DOHH2 (cell line): Measurements from ENCODE around the gene PALLD.

Source experiments
- H3F3A ChIP-seq: fragments of 200-600 bp; sonication (generic), shearing (Covaris generic); 2 replicates; pipeline ENCODE4 v1.6.0; 2016; ENCODE audit warnings: antibody characterized with exemption, mild to moderate bottlenecking; ENCODE audit not compliant: control insufficient read depth, insufficient read depth
- H3K27ac ChIP-seq: fragments of 200-600 bp; sonication (generic); 2 replicates; pipeline ENCODE4 v1.5.1; 2014; ENCODE audit warnings: low read depth, mild to moderate bottlenecking, low read length, moderate library complexity
- H3K27me3 ChIP-seq: fragments of 200-600 bp; sonication (generic); 2 replicates; pipeline ENCODE4 v1.6.1; 2014; ENCODE audit warnings: mild to moderate bottlenecking, low read length, mixed read lengths; ENCODE audit not compliant: control insufficient read depth
- H3K36me3 ChIP-seq: fragments of 200-600 bp; sonication (generic); 2 replicates; pipeline ENCODE4 v1.6.1; 2014; ENCODE audit warnings: mild to moderate bottlenecking, low read length, moderate library complexity, mixed read lengths; ENCODE audit not compliant: control insufficient read depth
- H3K4me1 ChIP-seq: fragments of 200-600 bp; sonication (generic); 2 replicates; pipeline ENCODE4 v1.6.1; 2014; ENCODE audit warnings: mild to moderate bottlenecking, low read length, mixed read lengths; ENCODE audit not compliant: control insufficient read depth
- H3K4me2 ChIP-seq: fragments of 200-600 bp; sonication (generic); 2 replicates; pipeline ENCODE4 v1.6.0; 2014; ENCODE audit warnings: mild to moderate bottlenecking, low read length, moderate library complexity
- H3K4me3 ChIP-seq: fragments of 200-600 bp; sonication (generic); 2 replicates; pipeline ENCODE4 v1.5.1; 2014; ENCODE audit warnings: mild to moderate bottlenecking, low read length, mixed read lengths
- H3K79me2 ChIP-seq: fragments of 200-600 bp; sonication (generic); 2 replicates; pipeline ENCODE4 v1.6.1; 2014; ENCODE audit warnings: mild to moderate bottlenecking, low read length, mixed read lengths; ENCODE audit not compliant: control insufficient read depth
- H3K9me2 ChIP-seq: fragments of 200-600 bp; sonication (generic); replicated peaks from 2 replicates; pipeline ENCODE4 v1.6.1; 2014; ENCODE audit warnings: mild to moderate bottlenecking, low read length, mixed read lengths; ENCODE audit not compliant: control insufficient read depth
- H3K9me3 ChIP-seq: fragments of 200-600 bp; sonication (generic); 2 replicates; pipeline ENCODE4 v1.6.1; 2014; ENCODE audit warnings: antibody characterized with exemption, low read length, mixed read lengths; ENCODE audit not compliant: control insufficient read depth, insufficient read depth
- H4K20me1 ChIP-seq: fragments of 200-600 bp; sonication (generic); 2 replicates; pipeline ENCODE4 v1.6.0; 2014; ENCODE audit warnings: low read depth, mild to moderate bottlenecking, antibody characterized with exemption, low read length, moderate library complexity; ENCODE audit not compliant: control insufficient read depth, insufficient read depth
- EZH2phosphoT487 ChIP-seq: fragments of 200-600 bp; sonication (generic); IDR thresholded peaks from 2 replicates; pipeline ENCODE4 v1.6.1; 2017; ENCODE audit warnings: borderline replicate concordance, mild to moderate bottlenecking, antibody characterized with exemption, low read length, moderate library complexity, mixed read lengths
- TF ChIP-seq, protein P1 (sequence below): fragments of 200-600 bp; sonication (generic); IDR thresholded peaks from one replicate; pipeline ENCODE4 v1.5.1; 2014; ENCODE audit warnings: antibody characterized with exemption, mild to moderate bottlenecking, low read depth, low read length; ENCODE audit not compliant: poor library complexity, severe bottlenecking

Gene PALLD

DNA sequence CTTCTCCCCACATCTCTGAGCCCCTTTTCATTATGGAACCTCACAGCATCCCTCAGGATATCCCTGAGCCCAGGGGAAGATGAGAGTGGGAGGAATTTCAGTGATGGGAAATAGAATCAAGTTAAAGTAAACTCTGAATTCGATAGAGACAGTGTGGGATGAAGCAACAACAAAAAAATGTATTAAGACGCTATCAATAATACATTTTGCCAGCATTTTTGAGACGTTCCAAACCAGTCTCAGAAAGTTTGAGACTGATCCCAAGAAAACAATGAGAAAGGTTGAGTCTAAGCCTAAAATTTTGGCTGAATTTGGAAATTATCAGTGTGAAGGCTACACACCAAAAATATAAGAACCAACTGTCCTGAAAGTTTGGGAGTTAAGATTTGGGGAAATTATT, 317.0 kb downstream of the PALLD start:
- TF ChIP-seq EZH2phosphoT487, result no peak
- TF ChIP-seq, protein P1, sequence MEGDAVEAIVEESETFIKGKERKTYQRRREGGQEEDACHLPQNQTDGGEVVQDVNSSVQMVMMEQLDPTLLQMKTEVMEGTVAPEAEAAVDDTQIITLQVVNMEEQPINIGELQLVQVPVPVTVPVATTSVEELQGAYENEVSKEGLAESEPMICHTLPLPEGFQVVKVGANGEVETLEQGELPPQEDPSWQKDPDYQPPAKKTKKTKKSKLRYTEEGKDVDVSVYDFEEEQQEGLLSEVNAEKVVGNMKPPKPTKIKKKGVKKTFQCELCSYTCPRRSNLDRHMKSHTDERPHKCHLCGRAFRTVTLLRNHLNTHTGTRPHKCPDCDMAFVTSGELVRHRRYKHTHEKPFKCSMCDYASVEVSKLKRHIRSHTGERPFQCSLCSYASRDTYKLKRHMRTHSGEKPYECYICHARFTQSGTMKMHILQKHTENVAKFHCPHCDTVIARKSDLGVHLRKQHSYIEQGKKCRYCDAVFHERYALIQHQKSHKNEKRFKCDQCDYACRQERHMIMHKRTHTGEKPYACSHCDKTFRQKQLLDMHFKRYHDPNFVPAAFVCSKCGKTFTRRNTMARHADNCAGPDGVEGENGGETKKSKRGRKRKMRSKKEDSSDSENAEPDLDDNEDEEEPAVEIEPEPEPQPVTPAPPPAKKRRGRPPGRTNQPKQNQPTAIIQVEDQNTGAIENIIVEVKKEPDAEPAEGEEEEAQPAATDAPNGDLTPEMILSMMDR, result no peak
- Histone ChIP-seq H3K4me3 (no peak overlapping the region), H3K79me2 (no peaks in the 10 kb centered on the region), H3K9me2 (no peaks in the 10 kb centered on the region), H3K4me2 (no peak overlapping the region), H3K9me3 (no peaks in the 10 kb centered on the region), H3K27ac (no peak overlapping the region), H3K36me3 (no peaks in the 10 kb centered on the region), H3K27me3 (peaks cover 13% of the 10 kb centered on the region), H3F3A (no peaks in the 10 kb centered on the region), H3K4me1 (no peaks in the 10 kb centered on the region), H4K20me1 (no peaks in the 10 kb centered on the region)

DNA sequence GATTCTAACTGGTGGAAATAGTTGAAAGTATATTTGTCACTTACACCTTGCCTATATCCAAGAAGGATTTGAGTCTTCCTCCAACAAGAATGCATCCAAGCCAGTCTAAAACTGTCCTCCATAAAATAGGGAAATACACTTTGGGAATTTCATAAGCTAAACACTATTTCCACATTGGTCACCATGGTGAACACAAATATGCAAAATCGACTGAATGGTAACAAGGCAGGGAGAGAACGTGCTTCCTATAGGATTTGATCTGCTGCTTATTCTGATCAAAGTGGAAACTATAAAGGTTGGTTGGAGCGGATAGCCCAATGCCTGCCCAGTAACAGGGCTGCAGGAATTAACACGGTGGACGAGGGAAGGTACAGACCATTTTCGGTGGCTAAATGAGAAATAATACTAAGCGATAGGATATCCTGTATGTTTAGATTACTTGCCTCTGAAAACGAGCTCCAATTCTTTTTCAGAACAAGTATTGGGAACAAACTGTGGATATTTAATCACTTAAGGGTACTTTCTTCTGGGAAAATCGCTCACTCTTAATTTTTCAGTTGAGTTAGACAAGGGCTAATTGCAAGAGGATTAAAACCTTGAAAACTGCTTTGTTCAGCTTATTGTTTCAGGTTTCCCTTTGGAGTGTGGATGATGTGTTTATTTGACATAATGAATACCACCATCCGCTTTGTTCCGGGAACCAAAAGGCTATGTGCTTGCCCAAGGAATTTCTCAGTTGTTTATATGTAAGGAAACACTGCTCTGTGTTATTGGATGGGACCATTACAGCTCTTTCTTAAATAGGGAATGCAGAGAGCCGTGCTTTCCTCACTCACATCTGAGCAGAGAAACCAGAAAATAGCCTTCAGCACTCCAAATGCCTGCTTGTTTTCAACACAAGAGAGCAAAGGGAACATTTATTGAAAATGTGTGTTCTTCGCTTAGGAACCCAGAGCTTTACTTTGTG, 318.8 kb downstream of the PALLD start:
- Histone ChIP-seq H3K79me2 (no peaks in the 10 kb centered on the region), H3K4me3 (no peak overlapping the region), H3K27me3 (peaks cover 13% of the 10 kb centered on the region), H3K9me2 (no peaks in the 10 kb centered on the region), H4K20me1 (no peaks in the 10 kb centered on the region), H3F3A (no peaks in the 10 kb centered on the region), H3K4me2 (no peak overlapping the region), H3K27ac (no peak overlapping the region), H3K4me1 (no peaks in the 10 kb centered on the region), H3K36me3 (no peaks in the 10 kb centered on the region), H3K9me3 (no peaks in the 10 kb centered on the region)
- TF ChIP-seq EZH2phosphoT487, result no peak
- TF ChIP-seq, protein P1, result no peak

DNA sequence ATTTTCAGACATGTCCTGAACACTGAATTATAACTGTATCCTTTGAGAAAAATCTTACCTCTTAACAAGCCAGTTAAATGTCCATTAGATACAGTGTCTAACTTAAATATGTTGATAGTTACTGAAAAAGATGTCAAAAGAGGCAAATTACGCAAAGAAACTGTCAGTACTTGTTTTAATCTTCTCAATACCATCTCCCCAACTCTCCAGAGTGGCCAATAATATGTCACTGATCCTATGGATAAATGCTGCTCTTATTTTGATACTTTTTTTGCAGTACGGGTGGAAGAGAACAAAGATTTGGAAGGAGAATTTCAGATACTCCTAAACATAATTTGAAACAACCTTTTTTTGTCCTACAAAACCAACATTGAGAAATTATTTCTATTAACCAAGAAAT, 320.5 kb downstream of the PALLD start:
- TF ChIP-seq EZH2phosphoT487, result no peak
- TF ChIP-seq, protein P1, result no peak
- Histone ChIP-seq H3K27ac (no peak overlapping the region), H3K36me3 (no peaks in the 10 kb centered on the region), H3K27me3 (peaks cover 13% of the 10 kb centered on the region), H3K9me2 (no peaks in the 10 kb centered on the region), H3K4me3 (no peak overlapping the region), H4K20me1 (no peaks in the 10 kb centered on the region), H3K9me3 (no peaks in the 10 kb centered on the region), H3K79me2 (no peaks in the 10 kb centered on the region), H3K4me1 (no peaks in the 10 kb centered on the region), H3K4me2 (no peak overlapping the region), H3F3A (no peaks in the 10 kb centered on the region)
